H7 (cell line): ENCODE results near the gene SLC5A10. TPM values are rescaled to one million over a fixed set of nuclear protein-coding genes. Genes with fewer than 3 reads are reported as not detected.
A peak's percentile ranks its signal among the peaks of the same experiment; 100 is the strongest.

Experiments used
- DNase-seq: peaks from one replicate; pipeline ENCODE4 v3.0.0; 2012
- H3K27me3 ChIP-seq: 2 replicates; pipeline ENCODE4 v1.6.0; 2011; ENCODE audit warnings: mild to moderate bottlenecking, low read length; ENCODE audit not compliant: control insufficient read depth, insufficient read depth
- H3K36me3 ChIP-seq: replicated peaks from 2 replicates; pipeline ENCODE4 v1.5.1; 2011; ENCODE audit warnings: low read length; ENCODE audit not compliant: control insufficient read depth, insufficient read depth
- H3K4me3 ChIP-seq: 2 replicates; pipeline ENCODE4 v1.5.1; 2011; ENCODE audit warnings: low read depth, mild to moderate bottlenecking, control low read depth, low read length, moderate library complexity; ENCODE audit not compliant: insufficient read depth
- total RNA-seq: library from RNA; depleted of rRNA; stranded (reverse); fragments of >200 nt; shearing (Covaris generic); gene quantifications from 2 replicates; pipeline ENCODE4 v1.2.3, GENCODE V29; 2014

The SLC5A10 gene
- total RNA-seq, 1 experiment from 2014 or later, result not detected

DNA sequence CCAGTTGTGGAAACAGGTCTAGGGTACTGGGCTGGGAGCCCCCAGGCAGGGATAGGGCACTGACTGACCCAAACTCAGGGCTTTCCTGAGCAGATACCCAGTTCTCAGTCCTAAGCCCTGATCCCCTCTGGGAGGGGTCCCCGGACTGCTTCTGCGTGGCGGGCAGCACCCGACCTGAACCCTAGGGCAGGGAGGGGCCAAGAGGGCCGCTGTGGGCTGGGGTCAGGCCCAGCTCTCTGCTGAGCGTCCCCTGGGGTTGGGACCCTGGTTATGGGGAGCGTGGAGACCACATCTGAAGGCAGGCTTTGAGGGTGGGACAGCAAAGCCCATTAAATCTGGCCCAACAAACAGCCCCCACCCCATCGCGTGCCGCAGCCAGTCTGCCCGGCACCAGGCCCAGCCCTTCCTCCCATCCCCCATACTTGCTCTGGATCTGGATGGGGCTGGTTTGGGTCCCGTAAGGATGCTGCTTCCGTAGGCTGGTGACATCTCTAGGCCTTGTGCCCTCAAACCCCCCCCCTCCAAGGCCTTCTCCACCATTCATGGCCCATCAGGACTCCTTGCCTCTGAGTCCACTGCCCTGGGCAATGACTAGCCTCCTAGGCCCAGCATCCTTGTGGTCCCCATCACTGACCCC is 53.3 kb downstream of the SLC5A10 start:
- DNase-seq, result no peak
- no peaks in the 10 kb centered on the region for H3K27me3 ChIP-seq
- peak overlapping the region; percentile 66 for H3K4me3 ChIP-seq
- H3K36me3 ChIP-seq, result peaks cover 14% of the 10 kb centered on the region

DNA sequence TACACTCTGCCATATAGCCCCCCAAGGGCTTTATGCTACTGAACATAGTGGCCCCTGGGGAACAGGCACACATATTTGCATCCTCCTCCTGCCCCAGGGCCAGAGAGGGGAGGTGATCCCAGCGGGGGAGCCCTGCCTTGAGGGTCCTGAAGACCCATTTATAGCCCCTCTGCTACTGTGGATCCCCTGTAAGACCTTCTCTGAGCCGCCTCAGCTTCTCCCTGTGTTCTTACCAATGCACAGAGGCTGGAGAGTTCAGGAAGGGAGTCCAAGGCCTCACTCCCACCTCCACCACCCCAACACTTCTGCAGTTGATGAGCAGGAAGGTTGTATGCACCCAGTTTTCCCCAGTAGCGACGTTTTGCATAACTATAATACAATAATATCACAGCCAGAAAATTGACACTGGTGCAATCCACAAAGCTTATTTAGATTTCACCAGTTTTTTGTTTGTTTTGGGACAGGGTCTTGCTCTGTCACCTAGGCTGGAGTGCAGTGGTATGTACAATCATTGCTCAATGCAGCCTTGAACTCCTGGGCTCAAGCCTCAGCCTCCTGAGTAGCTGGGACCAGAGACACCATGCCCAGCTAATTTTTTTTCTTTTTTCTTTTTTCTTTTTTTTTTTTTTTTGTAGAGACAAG is 53.9 kb downstream of the SLC5A10 start:
- H3K27me3 ChIP-seq, result no peaks in the 10 kb centered on the region
- no peak overlapping the region for H3K4me3 ChIP-seq
- no peak for DNase-seq
- H3K36me3 ChIP-seq, result peaks cover 13% of the 10 kb centered on the region

DNA sequence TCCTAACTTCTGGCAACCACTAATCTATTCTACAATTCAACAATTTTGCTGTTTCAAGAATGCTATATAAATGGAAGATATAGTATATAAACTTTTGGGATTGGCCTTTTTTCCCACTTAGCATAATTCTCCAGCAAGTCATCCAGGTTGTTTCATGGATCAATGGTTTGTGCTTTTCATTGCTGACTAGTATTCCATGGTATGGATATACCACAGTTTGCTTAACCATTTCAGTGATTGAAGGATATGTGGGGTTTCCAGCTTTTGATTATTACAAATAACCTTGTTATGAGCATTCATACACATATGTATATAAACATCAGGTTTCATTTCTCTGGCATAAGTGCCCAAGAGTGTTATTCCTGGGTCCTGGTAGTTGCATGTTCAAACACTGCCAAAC is 54.7 kb downstream of the SLC5A10 start:
- DNase-seq, result no peak

DNA sequence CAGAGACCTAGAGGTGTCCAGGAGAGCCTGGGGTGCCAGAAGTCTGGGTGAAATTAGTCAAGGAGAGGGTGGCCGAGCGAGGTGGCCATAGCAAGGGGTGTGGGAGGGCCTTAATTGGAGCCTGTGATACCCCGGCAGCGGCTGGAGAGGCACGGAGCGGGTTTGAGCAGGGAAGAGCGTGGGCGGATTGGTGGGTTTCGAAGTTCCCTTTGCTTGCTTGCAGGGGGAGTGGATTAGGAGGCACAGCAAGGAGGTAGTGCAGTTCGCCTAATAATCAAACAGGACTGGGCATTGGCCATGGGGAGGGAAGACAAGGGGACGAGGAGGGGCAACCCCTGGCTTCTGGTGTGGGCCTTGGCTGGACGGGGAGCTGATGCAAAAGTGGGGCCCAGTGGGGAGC is 58.0 kb downstream of the SLC5A10 start:
- H3K4me3 ChIP-seq, result no peak overlapping the region
- no peak for DNase-seq
- no peaks in the 10 kb centered on the region for H3K27me3 ChIP-seq
- H3K36me3 ChIP-seq, result no peaks in the 10 kb centered on the region

More for the DNA sequence above, 54.7 kb downstream of the SLC5A10 start:
- H3K27me3 ChIP-seq, result no peaks in the 10 kb centered on the region
- H3K36me3 ChIP-seq, result peaks cover 11% of the 10 kb centered on the region
- H3K4me3 ChIP-seq, result no peak overlapping the region

DNA sequence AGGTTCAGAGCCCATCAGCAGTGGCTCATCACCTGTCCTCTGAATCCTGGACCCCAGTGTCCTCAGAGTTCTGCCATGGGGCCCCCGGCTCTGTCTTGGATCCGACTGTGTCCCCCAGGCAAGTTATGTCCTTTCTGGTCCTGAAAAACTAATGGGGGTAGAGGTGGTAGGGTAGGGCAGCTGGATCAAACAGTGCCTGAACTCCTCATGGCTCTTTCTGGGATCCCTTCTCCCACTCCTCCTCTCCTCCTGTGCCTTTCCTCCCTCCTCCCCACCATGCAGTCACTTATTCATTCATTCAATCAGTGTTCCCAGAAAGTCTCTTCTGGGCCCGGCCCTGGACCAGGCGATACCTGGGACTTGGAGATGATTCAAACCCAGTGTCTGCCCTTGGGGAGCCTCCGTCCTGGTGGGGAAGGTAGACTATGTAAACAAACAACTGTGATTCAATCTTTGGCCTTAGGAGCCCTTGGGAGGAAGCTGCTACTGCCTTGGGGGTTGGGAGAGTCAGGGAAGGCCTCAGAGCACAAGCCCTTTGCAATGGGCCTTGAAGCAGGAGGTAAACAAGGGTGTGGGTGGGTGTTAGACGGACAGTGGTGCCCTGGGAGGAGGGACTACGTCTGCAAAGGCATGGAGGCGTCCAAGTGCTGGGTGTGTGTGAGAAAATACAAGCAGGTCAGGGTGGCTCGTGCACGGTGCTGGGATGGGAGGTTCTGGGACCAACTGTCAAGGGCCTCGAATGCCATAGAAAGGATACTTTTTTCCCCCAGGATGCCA is 59.0 kb downstream of the SLC5A10 start:
- no peaks in the 10 kb centered on the region for H3K27me3 ChIP-seq
- H3K4me3 ChIP-seq, result no peak overlapping the region
- H3K36me3 ChIP-seq, result no peaks in the 10 kb centered on the region
- DNase-seq, result no peak

DNA sequence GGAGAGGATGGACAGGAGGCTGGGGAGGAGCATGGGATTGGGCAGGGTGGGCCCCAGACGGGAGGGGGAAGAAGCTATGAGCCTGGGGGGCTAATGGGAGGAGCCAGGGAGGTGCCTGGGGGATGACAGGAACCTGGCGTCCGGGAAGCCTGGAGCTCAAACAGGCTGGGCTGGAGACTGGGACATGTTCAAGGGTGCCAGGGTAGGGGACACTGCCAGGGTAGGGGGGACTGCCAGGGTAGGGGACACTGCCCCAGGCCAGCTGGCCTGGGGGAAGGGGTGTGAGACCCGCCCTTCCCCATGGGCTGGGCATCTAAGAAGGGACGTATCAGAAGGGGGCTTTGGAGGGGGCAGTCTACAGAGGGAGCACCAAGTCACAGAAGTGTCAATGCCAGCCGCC is 59.6 kb downstream of the SLC5A10 start:
- no peaks in the 10 kb centered on the region for H3K36me3 ChIP-seq
- H3K27me3 ChIP-seq, result no peaks in the 10 kb centered on the region
- H3K4me3 ChIP-seq, result no peak overlapping the region
- DNase-seq, result no peak

DNA sequence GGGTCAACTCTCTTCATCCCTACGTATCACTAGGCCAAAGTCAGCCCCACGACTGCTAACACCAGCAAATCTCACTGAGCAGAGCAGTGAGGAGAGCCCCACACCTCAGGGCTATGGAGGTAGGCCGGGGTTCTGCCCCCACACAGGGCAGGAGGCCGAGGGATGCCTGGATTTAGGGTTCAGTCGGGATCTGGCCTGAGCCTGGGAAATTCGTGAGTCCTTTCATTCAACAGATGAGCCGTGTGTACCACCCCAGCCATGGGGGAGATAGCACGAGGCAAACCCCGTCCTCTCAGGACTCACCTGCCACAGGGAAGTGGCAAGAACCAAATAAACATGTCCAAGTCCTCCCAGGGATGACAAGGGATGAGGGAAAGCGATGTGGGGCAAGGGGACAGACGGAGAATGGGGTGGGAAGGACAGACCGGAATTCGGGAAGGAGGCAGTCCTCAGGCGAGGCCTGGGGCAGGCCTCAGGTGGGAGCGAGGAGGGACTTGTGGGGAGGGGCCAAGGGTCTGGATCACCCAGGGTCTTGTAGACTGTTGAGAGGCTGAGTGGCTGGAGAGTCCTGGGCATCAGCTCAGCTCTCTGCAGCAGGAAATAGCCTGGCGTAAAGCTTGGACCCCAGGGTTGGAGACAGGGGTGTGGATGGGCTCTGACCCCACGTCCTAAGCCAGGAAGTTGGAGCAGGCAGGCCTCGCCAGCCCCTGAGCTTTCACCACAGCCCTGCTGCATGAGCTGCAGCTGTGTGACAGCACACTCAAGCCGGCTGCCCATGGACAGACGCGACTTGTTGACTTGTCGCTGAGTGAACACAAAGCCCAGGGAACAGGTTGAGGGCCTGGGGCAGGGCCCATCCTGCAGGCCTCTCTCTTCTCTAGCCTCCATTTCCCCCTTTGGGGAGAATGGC is 60.5 kb downstream of the SLC5A10 start:
- no peak for DNase-seq
- no peak overlapping the region for H3K4me3 ChIP-seq
- H3K36me3 ChIP-seq, result no peaks in the 10 kb centered on the region
- no peaks in the 10 kb centered on the region for H3K27me3 ChIP-seq

DNA sequence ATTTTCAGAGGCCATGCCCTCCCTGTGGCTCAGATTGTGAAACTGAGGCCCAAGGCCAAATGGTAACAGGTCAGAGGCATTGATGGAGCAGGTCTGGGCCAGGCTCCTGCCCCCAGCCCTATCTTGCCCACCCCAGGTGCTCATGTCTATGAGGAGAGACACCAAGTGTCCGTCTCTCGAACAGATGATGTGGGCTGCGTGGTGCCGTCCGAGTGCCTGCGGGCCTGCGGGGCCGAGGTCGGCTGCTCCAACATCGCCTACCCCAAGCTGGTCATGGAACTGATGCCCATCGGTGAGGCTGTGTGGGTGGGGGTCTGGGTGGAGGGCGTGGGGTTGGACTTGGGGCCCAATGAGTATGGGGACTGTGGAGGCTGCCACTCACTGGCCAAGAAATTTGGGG is 61.3 kb downstream of the SLC5A10 start:
- no peaks in the 10 kb centered on the region for H3K27me3 ChIP-seq
- H3K4me3 ChIP-seq, result no peak overlapping the region
- H3K36me3 ChIP-seq, result no peaks in the 10 kb centered on the region
- no peak for DNase-seq

DNA sequence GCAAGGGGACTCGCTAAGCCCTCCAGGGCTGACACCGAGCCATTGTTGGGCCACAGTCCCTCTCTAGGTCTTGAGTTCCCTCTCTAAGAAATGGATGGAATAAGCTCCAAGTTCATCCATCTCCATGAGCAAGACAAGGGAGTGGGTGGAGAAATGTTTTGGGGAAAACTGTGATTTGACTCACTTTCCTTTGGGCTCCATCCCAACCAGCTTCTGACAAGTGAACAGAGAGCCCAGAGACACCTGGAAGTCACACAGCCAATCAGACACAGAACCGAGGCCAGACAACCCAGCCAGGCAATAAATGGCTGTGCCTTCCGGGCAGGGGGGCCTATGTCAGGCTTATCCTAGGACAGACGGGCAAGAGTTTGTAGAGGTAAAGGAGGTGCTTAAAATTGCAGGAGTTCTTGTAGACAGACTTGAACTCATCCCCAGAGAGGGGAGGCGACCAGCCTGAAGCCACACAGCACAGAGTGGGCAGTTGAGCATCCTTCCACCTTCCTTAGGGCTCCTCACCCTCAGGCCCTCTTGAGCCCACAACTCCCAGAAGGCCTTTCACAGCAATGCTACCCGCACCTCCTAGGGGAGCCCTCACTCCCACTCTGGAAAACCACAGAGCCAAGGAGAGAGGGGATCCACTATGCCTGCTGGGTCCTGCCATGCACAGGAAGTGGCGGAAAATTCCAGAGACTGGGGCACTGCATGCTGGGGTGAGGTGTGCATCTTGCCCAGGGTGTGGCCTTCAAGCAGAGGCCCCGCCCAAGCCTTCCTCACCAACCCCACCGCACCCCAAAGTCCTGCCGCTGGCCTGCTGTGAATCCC is 62.1 kb downstream of the SLC5A10 start:
- Histone ChIP-seq H3K27me3 (no peaks in the 10 kb centered on the region), H3K36me3 (no peaks in the 10 kb centered on the region)
- DNase-seq, result no peak

DNA sequence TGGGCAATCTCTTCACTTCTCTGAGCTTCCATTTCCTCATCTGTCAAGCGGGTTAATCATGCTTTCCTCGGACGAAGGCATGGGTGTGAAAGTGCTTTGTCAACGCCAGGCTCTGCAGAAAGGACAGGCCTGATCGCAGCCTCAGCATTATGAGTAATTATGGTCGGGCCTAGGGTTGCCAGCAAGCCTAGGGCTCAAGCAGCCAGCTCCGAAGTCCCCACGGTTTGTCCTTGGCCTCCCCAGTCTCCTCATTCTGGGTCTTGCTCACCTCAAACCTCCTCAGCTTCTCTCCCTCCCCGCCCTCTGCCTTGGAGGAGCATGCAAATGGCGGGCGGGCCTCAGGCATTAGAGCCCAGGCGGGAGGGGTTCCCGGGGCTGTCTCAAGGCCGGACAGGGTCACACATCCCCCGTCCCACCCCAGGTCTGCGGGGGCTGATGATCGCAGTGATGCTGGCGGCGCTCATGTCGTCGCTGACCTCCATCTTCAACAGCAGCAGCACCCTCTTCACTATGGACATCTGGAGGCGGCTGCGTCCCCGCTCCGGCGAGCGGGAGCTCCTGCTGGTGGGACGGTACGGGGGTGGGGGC is 62.8 kb downstream of the SLC5A10 start:
- H3K27me3 ChIP-seq, result no peaks in the 10 kb centered on the region
- H3K36me3 ChIP-seq, result no peaks in the 10 kb centered on the region
- no peak overlapping the region for H3K4me3 ChIP-seq
- no peak for DNase-seq

More for the DNA sequence above, 62.1 kb downstream of the SLC5A10 start:
- H3K4me3 ChIP-seq, result no peak overlapping the region

DNA sequence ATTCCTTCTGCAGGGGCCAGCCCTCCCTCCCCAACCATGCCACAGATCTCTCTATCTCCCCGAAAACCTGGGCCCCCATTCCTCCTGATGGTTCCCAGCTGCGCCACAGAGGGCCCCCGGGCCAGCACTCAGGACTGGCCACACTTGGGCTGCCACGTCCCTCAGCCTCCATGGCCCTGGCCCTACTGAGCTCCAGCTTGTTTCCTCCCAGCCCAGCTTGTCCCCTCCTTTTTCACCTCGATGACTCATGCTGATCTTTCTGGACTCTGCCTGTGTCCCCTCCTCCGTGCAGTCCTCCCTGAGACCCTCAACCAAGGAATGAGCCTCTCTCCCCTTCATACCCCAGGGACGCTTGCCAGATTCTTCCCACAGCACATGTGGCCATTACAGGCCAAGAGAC is 63.5 kb downstream of the SLC5A10 start:
- no peaks in the 10 kb centered on the region for H3K36me3 ChIP-seq
- H3K4me3 ChIP-seq, result no peak overlapping the region
- no peak for DNase-seq
- no peaks in the 10 kb centered on the region for H3K27me3 ChIP-seq

DNA sequence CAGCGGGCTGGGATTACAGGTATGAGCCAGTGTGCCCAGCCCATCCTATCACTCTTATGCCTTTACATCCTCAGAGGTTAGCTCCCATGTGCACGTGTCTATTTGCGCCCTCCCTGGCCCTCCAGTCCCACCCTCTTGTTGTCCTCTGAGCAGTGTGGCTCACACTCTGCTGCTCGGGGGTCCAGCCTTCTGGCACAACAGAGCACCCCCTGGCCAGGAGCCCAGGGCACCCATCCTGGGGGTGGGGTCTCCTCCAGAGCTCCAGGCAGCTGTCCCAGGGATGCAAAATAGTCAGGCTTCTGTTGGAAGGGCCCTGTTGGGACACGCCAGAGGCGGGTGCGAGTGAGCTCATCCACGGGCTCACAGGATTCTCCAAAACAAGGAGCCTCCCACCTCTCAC is 64.3 kb downstream of the SLC5A10 start:
- Histone ChIP-seq H3K36me3 (no peaks in the 10 kb centered on the region), H3K27me3 (no peaks in the 10 kb centered on the region), H3K4me3 (no peak overlapping the region)
- DNase-seq, result no peak

DNA sequence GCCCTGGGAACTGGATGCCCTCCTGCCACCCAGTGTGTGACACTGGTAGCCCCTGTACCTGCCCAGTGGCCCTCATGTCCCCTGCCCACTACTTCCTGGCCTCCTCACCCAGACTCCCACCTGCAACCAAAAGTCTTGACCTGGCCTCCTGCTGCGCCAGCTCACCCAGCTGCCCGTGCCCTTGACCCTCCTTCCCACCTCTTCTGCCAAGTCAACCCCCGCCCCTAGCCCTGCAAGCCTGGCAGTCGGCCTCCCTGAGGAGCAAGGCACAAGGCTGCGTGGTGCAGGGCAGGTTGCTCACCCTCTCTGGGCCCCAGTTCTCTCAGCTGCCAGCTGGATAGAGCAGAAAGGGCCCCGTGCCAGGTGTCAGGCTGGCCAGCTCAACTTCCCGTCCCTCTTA is 64.9 kb downstream of the SLC5A10 start:
- no peak for DNase-seq
- Histone ChIP-seq H3K4me3 (no peak overlapping the region), H3K36me3 (no peaks in the 10 kb centered on the region), H3K27me3 (no peaks in the 10 kb centered on the region)
